Colonic mucosa (tissue), 4 donors: ENCODE results near the gene POLD1. TPM values are rescaled to one million over a fixed set of nuclear protein-coding genes. Genes with fewer than 3 reads are reported as not detected.

ENCODE experiments used
- DNase-seq: peaks from one replicate; pipeline ENCODE4 v3.0.0-alpha.2; 2020
- H3K27ac ChIP-seq: fragments of 200-600 bp; one replicate; pipeline ENCODE4 v1.8.0; 2021
- H3K27me3 ChIP-seq: fragments of 200-600 bp; one replicate; pipeline ENCODE4 v1.8.0; 2021
- H3K36me3 ChIP-seq: fragments of 200-600 bp; one replicate; pipeline ENCODE4 v1.8.0; 2021
- H3K4me1 ChIP-seq: fragments of 200-600 bp; one replicate; pipeline ENCODE4 v1.8.0; 2021; ENCODE audit warnings: mild to moderate bottlenecking
- H3K4me3 ChIP-seq: fragments of 200-600 bp; one replicate; pipeline ENCODE4 v1.8.0; 2021
- H3K9ac ChIP-seq, 2 donors: one replicate each; pipeline ENCODE4 v1.7.0; 2013; ENCODE audit warnings: control low read depth in 2 of 2, low read depth in 2 of 2, low read length in 2 of 2
- H3K9me3 ChIP-seq: fragments of 200-600 bp; one replicate; pipeline ENCODE4 v1.8.0; 2021
- CTCF ChIP-seq: fragments of 200-600 bp; IDR thresholded peaks from one replicate; pipeline ENCODE4 v1.8.0; 2022; ENCODE audit warnings: antibody characterized with exemption, mild to moderate bottlenecking
- intact Hi-C: fragments of 100-400 bp; cut with DNase I; formaldehyde crosslinking; loops from one replicate; pipeline ENCODE4 v1.14.1; 2022
- total RNA-seq, 2 donors: library from RNA; stranded (reverse); fragmentation: NEBNext Ultra II Directional in 1 of 2; extraction: Animal tissue kit (Norgen Biotek cat#: 25700) in 1 of 2; gene quantifications; one replicate each; pipeline ENCODE4 v1.2.1, GENCODE V29; 2021
- donor health status: healthy.
- donor health status: DM: no; HTN: no; CAD: no.
- donor health status: DM: no; HTN: no; CAD: no.

The POLD1 gene
- total RNA-seq, 2 donors from 2014 or later: 26.2 to 76.3 TPM

- H3K9ac ChIP-seq: no peak overlapping the region
- H3K27ac ChIP-seq: no peak overlapping the region
- no peaks in the 10 kb centered on the region for H3K9me3 ChIP-seq
- peaks cover 5% of the 10 kb centered on the region for H3K4me1 ChIP-seq
- no peak for DNase-seq
- peaks cover 25% of the 10 kb centered on the region for H3K27me3 ChIP-seq
- intact Hi-C loops: no loop called here
- peak overlapping the region; percentile 15 for H3K4me3 ChIP-seq
- TF ChIP-seq CTCF: no peak
- H3K36me3 ChIP-seq: no peaks in the 10 kb centered on the region
Observed at GRCh38 chr19:50419580-50420035, 35.5 kb downstream of the POLD1 start.

GRCh38 chr19:50420127-50420526 lies 36.0 kb downstream of the POLD1 start:
- H3K36me3 ChIP-seq: no peaks in the 10 kb centered on the region
- intact Hi-C loops: no loop called here
- peaks cover 25% of the 10 kb centered on the region for H3K27me3 ChIP-seq
- H3K4me1 ChIP-seq: peaks cover 5% of the 10 kb centered on the region
- no peak overlapping the region for H3K9ac ChIP-seq
- no peaks in the 10 kb centered on the region for H3K9me3 ChIP-seq
- H3K4me3 ChIP-seq: peak overlapping the region; percentile 15
- no peak for DNase-seq
- TF ChIP-seq CTCF: no peak
- H3K27ac ChIP-seq: no peak overlapping the region

- Histone ChIP-seq H3K4me1 (peaks cover 5% of the 10 kb centered on the region), H3K9ac (no peak overlapping the region), H3K27ac (no peak overlapping the region), H3K4me3 (no peak overlapping the region), H3K9me3 (no peaks in the 10 kb centered on the region), H3K27me3 (peaks cover 25% of the 10 kb centered on the region), H3K36me3 (no peaks in the 10 kb centered on the region)
- DNase-seq: no peak
- TF ChIP-seq CTCF: no peak
- intact Hi-C loops: no loop called here
Observed at GRCh38 chr19:50420808-50421207, 36.7 kb downstream of the POLD1 start.

- no peak for TF ChIP-seq CTCF
- Histone ChIP-seq H3K4me3 (no peak overlapping the region), H3K27ac (no peak overlapping the region), H3K4me1 (no peaks in the 10 kb centered on the region), H3K36me3 (no peaks in the 10 kb centered on the region), H3K9ac (no peak overlapping the region), H3K9me3 (no peaks in the 10 kb centered on the region), H3K27me3 (peaks cover 25% of the 10 kb centered on the region)
- DNase-seq: no peak
- intact Hi-C loops: no loop called here
Observed at GRCh38 chr19:50422397-50423278, 38.5 kb downstream of the POLD1 start.

- peaks cover 19% of the 10 kb centered on the region for H3K27me3 ChIP-seq
- intact Hi-C loops: no loop called here
Observed at GRCh38 chr19:50423279-50424113, 39.3 kb downstream of the POLD1 start.

More at GRCh38 chr19:50423279-50424113, 39.3 kb downstream of the POLD1 start:
- no peaks in the 10 kb centered on the region for H3K36me3 ChIP-seq
- no peak overlapping the region for H3K9ac ChIP-seq
- no peak for DNase-seq
- H3K4me3 ChIP-seq: no peak overlapping the region
- no peaks in the 10 kb centered on the region for H3K9me3 ChIP-seq
- no peak for TF ChIP-seq CTCF
- H3K27ac ChIP-seq: no peak overlapping the region
- no peaks in the 10 kb centered on the region for H3K4me1 ChIP-seq
